Trophoblast cell (in vitro differentiated cells and primary cell): Measurements from ENCODE around the gene DAAM1.

Experiments used
- DNase-seq, 2 donors: peaks; one replicate each; pipeline ENCODE4 v3.0.0-alpha.2; 2016
- H2AFZ ChIP-seq: 2 replicates; pipeline ENCODE4 v1.6.1; 2013; ENCODE audit warnings: low read length, moderate library complexity, mild to moderate bottlenecking; ENCODE audit not compliant: insufficient read depth, poor library complexity
- H2AK5ac ChIP-seq: 2 replicates; pipeline ENCODE4 v1.6.1; 2013; ENCODE audit warnings: mild to moderate bottlenecking, low read length
- H2BK120ac ChIP-seq: 2 replicates; pipeline ENCODE4 v1.6.1; 2013; ENCODE audit warnings: low read length, mild to moderate bottlenecking, moderate library complexity; ENCODE audit not compliant: insufficient read depth, poor library complexity
- H2BK12ac ChIP-seq: 2 replicates; pipeline ENCODE4 v1.6.1; 2013; ENCODE audit warnings: mild to moderate bottlenecking, low read length, moderate library complexity
- H2BK5ac ChIP-seq: 2 replicates; pipeline ENCODE4 v1.6.1; 2013; ENCODE audit warnings: low read length, low read depth, moderate library complexity, mild to moderate bottlenecking; ENCODE audit not compliant: poor library complexity
- H3K14ac ChIP-seq: 2 replicates; pipeline ENCODE4 v1.6.1; 2013; ENCODE audit warnings: mild to moderate bottlenecking, low read length
- H3K18ac ChIP-seq: 2 replicates; pipeline ENCODE4 v1.6.1; 2013; ENCODE audit warnings: mild to moderate bottlenecking, low read length
- H3K23ac ChIP-seq: 2 replicates; pipeline ENCODE4 v1.6.1; 2013; ENCODE audit warnings: low read length
- H3K27ac ChIP-seq: 2 replicates; pipeline ENCODE4 v1.5.1; 2013; ENCODE audit warnings: low read depth, mild to moderate bottlenecking, inconsistent platforms, low read length, moderate library complexity
- H3K27me3 ChIP-seq: 2 replicates; pipeline ENCODE4 v1.6.1; 2013; ENCODE audit warnings: inconsistent platforms, mild to moderate bottlenecking, low read length, moderate library complexity; ENCODE audit not compliant: insufficient read depth
- H3K36me3 ChIP-seq, 2 experiments: 1 replicate in 1 of 2; 2 replicates in 1 of 2; pipeline ENCODE4 v1.6.1; 2013; ENCODE audit warnings: low read length in 2 of 2, mild to moderate bottlenecking in 2 of 2, moderate library complexity in 1 of 2; ENCODE audit not compliant: insufficient read depth in 2 of 2, control insufficient read depth in 1 of 2
- H3K4ac ChIP-seq: 2 replicates; pipeline ENCODE4 v1.6.1; 2013; ENCODE audit warnings: low read depth, mild to moderate bottlenecking, low read length, moderate library complexity
- H3K4me1 ChIP-seq, 2 experiments: 1 replicate in 1 of 2; 2 replicates in 1 of 2; pipeline ENCODE4 v1.6.1; 2013; ENCODE audit warnings: low read length in 2 of 2, mild to moderate bottlenecking in 2 of 2, moderate library complexity in 1 of 2; ENCODE audit not compliant: insufficient read depth in 2 of 2, control insufficient read depth in 1 of 2
- H3K4me2 ChIP-seq: 2 replicates; pipeline ENCODE4 v1.6.1; 2013; ENCODE audit warnings: inconsistent platforms, mild to moderate bottlenecking, low read length, moderate library complexity
- H3K4me3 ChIP-seq: 2 replicates; pipeline ENCODE4 v1.5.1; 2013; ENCODE audit warnings: mild to moderate bottlenecking, low read depth, low read length, inconsistent platforms
- H3K79me1 ChIP-seq: one replicate; pipeline ENCODE4 v1.6.1; 2013; ENCODE audit warnings: low read length
- H3K79me2 ChIP-seq: 2 replicates; pipeline ENCODE4 v1.6.1; 2013; ENCODE audit warnings: low read length, mild to moderate bottlenecking; ENCODE audit not compliant: control insufficient read depth, insufficient read depth, poor library complexity
- H3K9ac ChIP-seq: 2 replicates; pipeline ENCODE4 v1.6.1; 2013; ENCODE audit warnings: mild to moderate bottlenecking, low read length
- H3K9me3 ChIP-seq: 2 replicates; pipeline ENCODE4 v1.6.1; 2013; ENCODE audit warnings: low read depth, mild to moderate bottlenecking, control low read depth, inconsistent platforms, low read length; ENCODE audit not compliant: insufficient read depth
- H4K12ac ChIP-seq: 2 replicates; pipeline ENCODE4 v1.6.1; 2013; ENCODE audit warnings: low read depth, mild to moderate bottlenecking, low read length, moderate library complexity
- H4K8ac ChIP-seq: 2 replicates; pipeline ENCODE4 v1.6.1; 2013; ENCODE audit warnings: low read depth, mild to moderate bottlenecking, low read length, moderate library complexity
- H4K91ac ChIP-seq: one replicate; pipeline ENCODE4 v1.6.1; 2013; ENCODE audit warnings: low read depth, mild to moderate bottlenecking, low read length, moderate library complexity
- WGBS: extraction: QIAGEN DNeasy Blood & Tissue Kit; methylation state at CpG from one replicate; pipeline ENCODE4 v1.1.7; 2013; ENCODE audit warnings: missing lambda C conversion rate; ENCODE audit not compliant: insufficient read length, insufficient coverage; ENCODE audit errors: extremely low coverage; 5-methylcytosine and 5-hydroxymethylcytosine counted together

Gene DAAM1

DNA sequence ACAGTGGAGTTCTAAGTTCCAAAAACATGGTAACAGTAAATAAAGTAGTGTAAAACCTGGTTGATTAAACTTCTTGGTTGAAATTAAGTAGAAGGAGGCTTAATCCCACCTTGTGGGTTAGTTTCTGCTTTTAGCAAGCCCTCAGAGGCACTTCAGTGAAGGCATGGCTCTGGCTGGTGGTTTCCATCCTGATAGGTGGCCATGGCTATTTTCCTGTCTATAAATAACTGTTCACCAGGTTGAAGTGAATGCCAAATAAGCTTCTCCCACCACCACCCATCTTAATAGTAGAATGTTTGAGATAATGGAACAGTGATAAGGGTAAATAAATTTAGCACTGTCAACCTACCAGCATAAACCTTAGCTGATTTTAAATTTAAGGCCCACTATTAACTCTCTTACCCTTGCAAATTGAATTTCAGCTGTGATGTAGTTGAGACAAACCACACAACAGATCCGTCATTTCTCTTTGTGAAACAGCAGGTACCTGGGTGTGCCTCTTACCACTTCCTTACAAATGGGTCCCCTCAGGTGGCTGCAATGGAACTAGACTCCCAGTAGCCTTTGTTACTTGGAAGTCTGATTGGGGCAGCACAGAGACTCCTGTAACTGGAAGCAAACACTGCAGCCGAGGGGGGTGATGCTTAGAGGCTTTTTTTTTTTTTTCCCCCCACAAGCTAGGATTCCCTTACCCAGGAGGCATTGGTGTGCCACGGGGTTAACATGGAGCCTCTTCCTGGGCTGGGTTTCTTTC, 41.4 kb downstream of the DAAM1 start:
- Histone ChIP-seq H2BK12ac (no peak overlapping the region), H2BK5ac (no peak overlapping the region), H3K9me3 (peaks cover 2% of the 10 kb centered on the region), H3K14ac (no peak overlapping the region), H2BK120ac (no peak overlapping the region), H3K18ac (no peak overlapping the region), H3K4me1 (no peaks in the 10 kb centered on the region), H3K79me2 (no peaks in the 10 kb centered on the region), H3K79me1 (no peaks in the 10 kb centered on the region), H3K23ac (no peak overlapping the region), H3K9ac (no peak overlapping the region), H3K4ac (no peak overlapping the region), H4K91ac (no peak overlapping the region), H2AFZ (no peak overlapping the region), H4K8ac (no peak overlapping the region), H2AK5ac (no peak overlapping the region), H3K4me2 (no peak overlapping the region), H3K36me3 (no peaks in the 10 kb centered on the region), H3K27ac (no peak overlapping the region), H3K27me3 (no peaks in the 10 kb centered on the region), H4K12ac (no peak overlapping the region), H3K4me3 (no peak overlapping the region)
- no CpG with 5 or more reads among the region's 3 CpGs for WGBS
- no peak for DNase-seq

DNA sequence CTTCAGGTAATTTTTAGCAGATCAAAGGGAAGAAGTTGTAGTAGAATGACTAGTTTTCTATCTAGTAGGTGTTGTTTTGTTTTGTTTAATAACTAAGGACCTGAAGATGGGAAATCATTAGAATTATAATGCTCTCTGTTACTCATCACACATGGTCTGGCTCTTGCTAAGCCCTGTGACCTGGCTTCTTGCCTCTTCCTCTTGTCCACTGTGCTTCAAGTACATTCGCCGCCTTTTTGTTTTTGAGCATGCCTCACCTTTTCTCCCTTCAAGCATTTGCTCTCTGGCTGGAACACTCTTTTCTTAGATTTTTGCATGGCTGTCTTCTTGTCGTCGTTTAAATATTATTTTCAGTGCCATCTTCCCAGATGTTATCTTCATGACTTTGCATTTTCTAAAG, 47.7 kb downstream of the DAAM1 start:
- no peaks in the 10 kb centered on the region for H3K36me3 ChIP-seq
- no peak overlapping the region for H3K4me3 ChIP-seq
- WGBS = no CpG with 5 or more reads among the region's 4 CpGs
- no peak overlapping the region for H2BK5ac ChIP-seq
- no peaks in the 10 kb centered on the region for H3K4me1 ChIP-seq
- no peak overlapping the region for H2BK120ac ChIP-seq
- H3K79me1 ChIP-seq = no peaks in the 10 kb centered on the region
- H3K14ac ChIP-seq = no peak overlapping the region
- H4K91ac ChIP-seq = no peak overlapping the region
- no peaks in the 10 kb centered on the region for H3K79me2 ChIP-seq
- H3K27ac ChIP-seq = no peak overlapping the region
- no peaks in the 10 kb centered on the region for H3K27me3 ChIP-seq
- H4K8ac ChIP-seq = no peak overlapping the region
- no peak overlapping the region for H2AK5ac ChIP-seq
- no peak overlapping the region for H3K9ac ChIP-seq
- H2BK12ac ChIP-seq = no peak overlapping the region
- no peak overlapping the region for H2AFZ ChIP-seq
- H3K4me2 ChIP-seq = no peak overlapping the region
- no peak overlapping the region for H3K4ac ChIP-seq
- no peak overlapping the region for H4K12ac ChIP-seq
- no peak overlapping the region for H3K18ac ChIP-seq
- peaks cover 2% of the 10 kb centered on the region for H3K9me3 ChIP-seq
- DNase-seq = no peak
- H3K23ac ChIP-seq = no peak overlapping the region

DNA sequence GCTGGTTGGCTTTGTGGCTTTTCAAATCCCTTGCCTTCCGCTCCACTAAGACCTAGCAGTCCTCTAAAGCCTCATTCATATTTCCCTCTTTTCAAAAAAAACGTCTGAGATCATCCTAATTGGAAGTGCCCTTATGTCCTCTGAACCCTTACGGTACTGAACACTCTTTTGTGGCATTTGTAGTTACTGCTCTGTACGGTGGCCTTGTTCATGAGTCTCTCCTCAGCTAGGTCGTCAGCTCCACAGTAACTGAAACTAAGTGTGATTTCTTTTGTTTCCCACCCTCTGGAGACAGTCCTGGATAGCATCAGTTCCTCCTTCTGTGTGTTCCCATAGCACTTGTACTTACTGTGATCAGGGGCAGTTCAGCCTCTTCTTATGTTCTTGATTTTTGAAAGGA, 49.7 kb downstream of the DAAM1 start:
- Histone ChIP-seq H2AK5ac (no peak overlapping the region), H3K79me2 (no peaks in the 10 kb centered on the region), H3K4me2 (no peak overlapping the region), H3K27ac (no peak overlapping the region), H4K8ac (no peak overlapping the region), H2BK120ac (no peak overlapping the region), H4K12ac (no peak overlapping the region), H2BK5ac (no peak overlapping the region), H3K9me3 (no peaks in the 10 kb centered on the region), H3K18ac (no peak overlapping the region), H3K14ac (no peak overlapping the region), H2AFZ (no peak overlapping the region), H3K9ac (no peak overlapping the region), H3K36me3 (no peaks in the 10 kb centered on the region), H4K91ac (no peak overlapping the region), H3K79me1 (no peaks in the 10 kb centered on the region), H3K4ac (peak overlapping the region; percentile 1), H2BK12ac (no peak overlapping the region), H3K23ac (no peak overlapping the region), H3K4me3 (no peak overlapping the region), H3K4me1 (no peaks in the 10 kb centered on the region), H3K27me3 (no peaks in the 10 kb centered on the region)
- no peak for DNase-seq
- WGBS = no CpG with 5 or more reads among the region's 5 CpGs

DNA sequence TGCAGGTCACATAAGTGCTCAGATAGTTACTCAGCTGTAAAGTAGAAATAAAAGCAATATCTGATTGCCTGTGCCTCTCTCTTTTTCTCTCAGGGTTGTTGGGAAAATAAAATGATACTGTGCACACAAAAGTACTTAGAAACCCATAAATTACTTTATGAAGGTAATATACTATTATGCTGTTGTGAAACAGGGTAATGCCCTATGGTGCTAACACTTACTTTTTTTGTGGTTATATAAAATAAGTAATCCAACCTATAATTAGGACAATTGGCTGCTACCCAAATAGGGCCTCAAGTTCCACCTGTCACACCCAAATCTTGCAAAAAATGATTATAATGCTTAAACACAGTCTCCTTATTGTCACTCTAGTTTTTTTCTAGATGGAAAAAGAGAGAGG, 50.6 kb downstream of the DAAM1 start:
- Histone ChIP-seq H3K4me3 (no peak overlapping the region), H3K79me1 (no peaks in the 10 kb centered on the region), H3K14ac (no peak overlapping the region), H3K4me2 (no peak overlapping the region), H3K4me1 (peaks cover 0 to 5% of the 10 kb centered on the region in 2 experiments), H2AK5ac (no peak overlapping the region), H2BK12ac (no peak overlapping the region), H2BK5ac (no peak overlapping the region), H3K23ac (no peak overlapping the region), H4K91ac (no peak overlapping the region), H4K8ac (no peak overlapping the region), H3K36me3 (no peaks in the 10 kb centered on the region), H4K12ac (no peak overlapping the region), H3K9me3 (no peaks in the 10 kb centered on the region), H3K27ac (no peak overlapping the region), H3K79me2 (no peaks in the 10 kb centered on the region), H3K27me3 (no peaks in the 10 kb centered on the region), H2AFZ (no peak overlapping the region), H3K9ac (no peak overlapping the region), H3K4ac (no peak overlapping the region), H2BK120ac (no peak overlapping the region), H3K18ac (no peak overlapping the region)
- no peak for DNase-seq
